ENCODE results near the gene PACS2.

PACS2 gene

GRCh38 chr14:105384041-105384557 lies 69.6 kb downstream of the PACS2 start:
- DNase-seq (ENCODE audit: low spot score) (no peak), FAIRE-seq (no peak)

- FAIRE-seq (no peak), DNase-seq (ENCODE audit: low spot score) (no peak)
Measured at GRCh38 chr14:105384605-105385321, 70.2 kb downstream of the PACS2 start.

GRCh38 chr14:105385322-105385637 lies 70.7 kb downstream of the PACS2 start:
- DNase-seq (ENCODE audit: low spot score) (no peak), FAIRE-seq (no peak)

GRCh38 chr14:105385698-105386365 lies 71.3 kb downstream of the PACS2 start:
- FAIRE-seq, result no peak
- DNase-seq (ENCODE audit: low spot score), result no peak

GRCh38 chr14:105386581-105387529 lies 72.3 kb downstream of the PACS2 start:
- no peak for DNase-seq (ENCODE audit: low spot score)

GRCh38 chr14:105387530-105387922 lies 73.0 kb downstream of the PACS2 start:
- no peak for FAIRE-seq
- DNase-seq (ENCODE audit: low spot score), result no peak

More at GRCh38 chr14:105386581-105387529, 72.3 kb downstream of the PACS2 start:
- no peak for FAIRE-seq

- FAIRE-seq (no peak), DNase-seq (ENCODE audit: low spot score) (no peak)
Measured at GRCh38 chr14:105388110-105388951, 73.8 kb downstream of the PACS2 start.

GRCh38 chr14:105388976-105389375 lies 74.4 kb downstream of the PACS2 start:
- DNase-seq (ENCODE audit: low spot score) (no peak), FAIRE-seq (no peak)

GRCh38 chr14:105389534-105389933 lies 75.0 kb downstream of the PACS2 start:
- DNase-seq (ENCODE audit: low spot score), result no peak
- no peak for FAIRE-seq

GRCh38 chr14:105389976-105390848 lies 75.7 kb downstream of the PACS2 start:
- DNase-seq (ENCODE audit: low spot score), result no peak

GRCh38 chr14:105390849-105391500 lies 76.4 kb downstream of the PACS2 start:
- DNase-seq (ENCODE audit: low spot score) (no peak), FAIRE-seq (no peak)

More at GRCh38 chr14:105389976-105390848, 75.7 kb downstream of the PACS2 start:
- FAIRE-seq, result no peak

- no peak for FAIRE-seq
- DNase-seq (ENCODE audit: low spot score), result no peak
Measured at GRCh38 chr14:105391541-105391940, 77.0 kb downstream of the PACS2 start.

- FAIRE-seq (no peak), DNase-seq (ENCODE audit: low spot score) (no peak)
Measured at GRCh38 chr14:105392131-105393090, 77.9 kb downstream of the PACS2 start.

- no peak for FAIRE-seq
Measured at GRCh38 chr14:105393151-105393550, 78.6 kb downstream of the PACS2 start.

GRCh38 chr14:105394714-105395537 lies 80.4 kb downstream of the PACS2 start:
- FAIRE-seq, result no peak

More at GRCh38 chr14:105393151-105393550, 78.6 kb downstream of the PACS2 start:
- no peak for DNase-seq (ENCODE audit: low spot score)

GRCh38 chr14:105395538-105395854 lies 80.9 kb downstream of the PACS2 start:
- no peak for DNase-seq (ENCODE audit: low spot score)

More at GRCh38 chr14:105394714-105395537, 80.4 kb downstream of the PACS2 start:
- DNase-seq (ENCODE audit: low spot score), result no peak

GRCh38 chr14:105397350-105397931 lies 82.9 kb downstream of the PACS2 start:
- DNase-seq (ENCODE audit: low spot score), result no peak
- no peak for FAIRE-seq

More at GRCh38 chr14:105395538-105395854, 80.9 kb downstream of the PACS2 start:
- no peak for FAIRE-seq
